ENCODE data around the gene UTP14A. TPM values are rescaled to one million over a fixed set of nuclear protein-coding genes. Genes with fewer than 3 reads are reported as not detected.

UTP14A gene
- total and polyA plus RNA-seq, 2 of the 13 experiments (the other 11 are each of a cell fraction or from before 2014, with no cell fraction given), result 7.4 to 19.0 TPM

DNA sequence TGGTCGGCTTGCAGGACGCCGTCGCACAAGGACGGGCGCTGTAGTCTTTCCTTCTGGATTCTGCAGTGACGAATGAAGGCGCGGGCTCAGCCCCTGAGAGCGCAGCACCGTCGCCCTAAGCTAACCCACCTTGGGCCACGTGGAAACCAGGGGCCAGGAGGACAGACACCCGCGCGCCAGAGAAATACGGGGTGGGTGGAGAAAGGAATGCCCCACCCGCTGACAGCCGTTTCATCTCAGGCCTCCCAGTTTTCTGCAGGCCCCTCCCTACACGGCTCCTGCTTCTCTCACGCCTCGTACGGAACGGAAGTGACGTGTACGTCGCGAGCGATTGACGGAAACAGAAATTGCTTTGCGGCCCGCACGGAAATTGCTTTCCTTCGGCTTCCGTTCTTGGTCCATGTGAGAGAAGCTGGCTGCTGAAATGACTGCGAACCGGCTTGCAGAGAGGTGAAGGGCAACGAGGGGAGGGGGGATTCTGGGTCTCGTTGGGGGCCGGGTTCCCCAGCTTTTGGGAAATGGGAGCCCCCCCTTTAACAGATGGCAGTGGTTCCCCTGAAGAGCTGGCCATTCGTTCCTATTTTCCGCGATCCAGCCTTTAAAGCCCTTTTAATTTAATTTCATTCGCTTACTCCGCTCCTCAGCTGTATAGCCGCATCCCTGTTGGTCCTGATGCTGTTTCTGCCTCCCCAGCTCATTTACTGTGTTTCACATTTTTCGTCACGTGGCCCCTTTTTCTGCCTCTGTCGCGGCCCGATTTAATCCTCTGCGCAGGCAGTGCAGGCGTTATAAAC lies at the start of gene UTP14A (continued):
- no peak for TF ChIP-seq EZH2 (conservative IDR thresholded peaks at IDR 0.05; ENCODE audit: low read depth, low read length)
- TF ChIP-seq ZSCAN25 (CRISPR knock-in tag; IDR thresholded peaks at IDR 0.05), result no peak
- TF ChIP-seq MIER3 (CRISPR knock-in tag; IDR thresholded peaks at IDR 0.05; ENCODE audit: borderline replicate concordance), result no peak
- no peak for TF ChIP-seq ZNF34 (CRISPR knock-in tag; IDR thresholded peaks at IDR 0.05; ENCODE audit: borderline replicate concordance)
- TF ChIP-seq, protein P1, sequence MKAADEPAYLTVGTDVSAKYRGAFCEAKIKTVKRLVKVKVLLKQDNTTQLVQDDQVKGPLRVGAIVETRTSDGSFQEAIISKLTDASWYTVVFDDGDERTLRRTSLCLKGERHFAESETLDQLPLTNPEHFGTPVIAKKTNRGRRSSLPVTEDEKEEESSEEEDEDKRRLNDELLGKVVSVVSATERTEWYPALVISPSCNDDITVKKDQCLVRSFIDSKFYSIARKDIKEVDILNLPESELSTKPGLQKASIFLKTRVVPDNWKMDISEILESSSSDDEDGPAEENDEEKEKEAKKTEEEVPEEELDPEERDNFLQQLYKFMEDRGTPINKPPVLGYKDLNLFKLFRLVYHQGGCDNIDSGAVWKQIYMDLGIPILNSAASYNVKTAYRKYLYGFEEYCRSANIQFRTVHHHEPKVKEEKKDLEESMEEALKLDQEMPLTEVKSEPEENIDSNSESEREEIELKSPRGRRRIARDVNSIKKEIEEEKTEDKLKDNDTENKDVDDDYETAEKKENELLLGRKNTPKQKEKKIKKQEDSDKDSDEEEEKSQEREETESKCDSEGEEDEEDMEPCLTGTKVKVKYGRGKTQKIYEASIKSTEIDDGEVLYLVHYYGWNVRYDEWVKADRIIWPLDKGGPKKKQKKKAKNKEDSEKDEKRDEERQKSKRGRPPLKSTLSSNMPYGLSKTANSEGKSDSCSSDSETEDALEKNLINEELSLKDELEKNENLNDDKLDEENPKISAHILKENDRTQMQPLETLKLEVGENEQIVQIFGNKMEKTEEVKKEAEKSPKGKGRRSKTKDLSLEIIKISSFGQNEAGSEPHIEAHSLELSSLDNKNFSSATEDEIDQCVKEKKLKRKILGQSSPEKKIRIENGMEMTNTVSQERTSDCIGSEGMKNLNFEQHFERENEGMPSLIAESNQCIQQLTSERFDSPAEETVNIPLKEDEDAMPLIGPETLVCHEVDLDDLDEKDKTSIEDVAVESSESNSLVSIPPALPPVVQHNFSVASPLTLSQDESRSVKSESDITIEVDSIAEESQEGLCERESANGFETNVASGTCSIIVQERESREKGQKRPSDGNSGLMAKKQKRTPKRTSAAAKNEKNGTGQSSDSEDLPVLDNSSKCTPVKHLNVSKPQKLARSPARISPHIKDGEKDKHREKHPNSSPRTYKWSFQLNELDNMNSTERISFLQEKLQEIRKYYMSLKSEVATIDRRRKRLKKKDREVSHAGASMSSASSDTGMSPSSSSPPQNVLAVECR (CRISPR knock-in tag; IDR thresholded peaks at IDR 0.05; ENCODE audit: borderline replicate concordance), result peak; percentile 70; the same call in 1 of the 2 replicates
- TF ChIP-seq PRMT3 (CRISPR knock-in tag; IDR thresholded peaks at IDR 0.05; ENCODE audit: borderline replicate concordance, low read depth), result no peak
- TF ChIP-seq, protein P2, sequence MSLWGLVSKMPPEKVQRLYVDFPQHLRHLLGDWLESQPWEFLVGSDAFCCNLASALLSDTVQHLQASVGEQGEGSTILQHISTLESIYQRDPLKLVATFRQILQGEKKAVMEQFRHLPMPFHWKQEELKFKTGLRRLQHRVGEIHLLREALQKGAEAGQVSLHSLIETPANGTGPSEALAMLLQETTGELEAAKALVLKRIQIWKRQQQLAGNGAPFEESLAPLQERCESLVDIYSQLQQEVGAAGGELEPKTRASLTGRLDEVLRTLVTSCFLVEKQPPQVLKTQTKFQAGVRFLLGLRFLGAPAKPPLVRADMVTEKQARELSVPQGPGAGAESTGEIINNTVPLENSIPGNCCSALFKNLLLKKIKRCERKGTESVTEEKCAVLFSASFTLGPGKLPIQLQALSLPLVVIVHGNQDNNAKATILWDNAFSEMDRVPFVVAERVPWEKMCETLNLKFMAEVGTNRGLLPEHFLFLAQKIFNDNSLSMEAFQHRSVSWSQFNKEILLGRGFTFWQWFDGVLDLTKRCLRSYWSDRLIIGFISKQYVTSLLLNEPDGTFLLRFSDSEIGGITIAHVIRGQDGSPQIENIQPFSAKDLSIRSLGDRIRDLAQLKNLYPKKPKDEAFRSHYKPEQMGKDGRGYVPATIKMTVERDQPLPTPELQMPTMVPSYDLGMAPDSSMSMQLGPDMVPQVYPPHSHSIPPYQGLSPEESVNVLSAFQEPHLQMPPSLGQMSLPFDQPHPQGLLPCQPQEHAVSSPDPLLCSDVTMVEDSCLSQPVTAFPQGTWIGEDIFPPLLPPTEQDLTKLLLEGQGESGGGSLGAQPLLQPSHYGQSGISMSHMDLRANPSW (CRISPR knock-in tag; IDR thresholded peaks at IDR 0.05; ENCODE audit: borderline replicate concordance), result no peak
- TF ChIP-seq MAFG (CRISPR knock-in tag; IDR thresholded peaks at IDR 0.05), result no peak
- TF ChIP-seq, protein P3, sequence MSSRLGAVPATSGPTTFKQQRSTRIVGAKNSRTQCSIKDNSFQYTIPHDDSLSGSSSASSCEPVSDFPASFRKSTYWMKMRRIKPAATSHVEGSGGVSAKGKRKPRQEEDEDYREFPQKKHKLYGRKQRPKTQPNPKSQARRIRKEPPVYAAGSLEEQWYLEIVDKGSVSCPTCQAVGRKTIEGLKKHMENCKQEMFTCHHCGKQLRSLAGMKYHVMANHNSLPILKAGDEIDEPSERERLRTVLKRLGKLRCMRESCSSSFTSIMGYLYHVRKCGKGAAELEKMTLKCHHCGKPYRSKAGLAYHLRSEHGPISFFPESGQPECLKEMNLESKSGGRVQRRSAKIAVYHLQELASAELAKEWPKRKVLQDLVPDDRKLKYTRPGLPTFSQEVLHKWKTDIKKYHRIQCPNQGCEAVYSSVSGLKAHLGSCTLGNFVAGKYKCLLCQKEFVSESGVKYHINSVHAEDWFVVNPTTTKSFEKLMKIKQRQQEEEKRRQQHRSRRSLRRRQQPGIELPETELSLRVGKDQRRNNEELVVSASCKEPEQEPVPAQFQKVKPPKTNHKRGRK (CRISPR knock-in tag; IDR thresholded peaks at IDR 0.05), result no peak
- TF ChIP-seq CENPT (CRISPR knock-in tag; IDR thresholded peaks at IDR 0.05; ENCODE audit: low read depth), result no peak
- TF ChIP-seq KLF16 (CRISPR knock-in tag; IDR thresholded peaks at IDR 0.05), result peak in 1 of 2 experiments; percentile 22; a peak in 1 of 4 replicates
- no peak for TF ChIP-seq SSRP1 (CRISPR knock-in tag; IDR thresholded peaks at IDR 0.05)
- TF ChIP-seq MED1 (CRISPR knock-in tag; IDR thresholded peaks at IDR 0.05), result peak; percentile 38; the same call in 1 of the 2 replicates
- no peak for TF ChIP-seq ZNF572 (CRISPR knock-in tag; IDR thresholded peaks at IDR 0.05)
- TF ChIP-seq, protein P4, sequence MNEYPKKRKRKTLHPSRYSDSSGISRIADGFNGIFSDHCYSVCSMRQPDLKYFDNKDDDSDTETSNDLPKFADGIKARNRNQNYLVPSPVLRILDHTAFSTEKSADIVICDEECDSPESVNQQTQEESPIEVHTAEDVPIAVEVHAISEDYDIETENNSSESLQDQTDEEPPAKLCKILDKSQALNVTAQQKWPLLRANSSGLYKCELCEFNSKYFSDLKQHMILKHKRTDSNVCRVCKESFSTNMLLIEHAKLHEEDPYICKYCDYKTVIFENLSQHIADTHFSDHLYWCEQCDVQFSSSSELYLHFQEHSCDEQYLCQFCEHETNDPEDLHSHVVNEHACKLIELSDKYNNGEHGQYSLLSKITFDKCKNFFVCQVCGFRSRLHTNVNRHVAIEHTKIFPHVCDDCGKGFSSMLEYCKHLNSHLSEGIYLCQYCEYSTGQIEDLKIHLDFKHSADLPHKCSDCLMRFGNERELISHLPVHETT (CRISPR knock-in tag; conservative IDR thresholded peaks at IDR 0.05), result 0 out of 2 replicates have a peak, but pooled peaks have one; percentile 48
- TF ChIP-seq MXI1 (IDR thresholded peaks at IDR 0.05; ENCODE audit: borderline replicate concordance, low read depth, low read length), result peak; percentile 81; the same call in 1 of the 3 replicates
- TF ChIP-seq POGZ (CRISPR knock-in tag; IDR thresholded peaks at IDR 0.05), result peak; percentile 71
- TF ChIP-seq ZNF484 (CRISPR knock-in tag; IDR thresholded peaks at IDR 0.05; ENCODE audit: borderline replicate concordance, low read depth), result no peak
- TF ChIP-seq THYN1 (CRISPR knock-in tag; IDR thresholded peaks at IDR 0.05; ENCODE audit: borderline replicate concordance, low read depth), result no peak

All from HepG2 (cell line).